ENCODE results near the gene HBEGF. TPM values are rescaled to one million over a fixed set of nuclear protein-coding genes. Genes with fewer than 3 reads are reported as not detected.

The HBEGF gene
- 2.4 and 3.5 TPM in 2 replicates for total RNA-seq

GRCh38 chr5:140346348-140347221, at the start of gene HBEGF:
HBEGF (minus strand) TSS chr5:140346603; CDS start chr5:140346328, 275 bp downstream.

GRCh38 chr5:140360101-140360500, 13.7 kb upstream of the HBEGF start, which contains the start of gene SLC4A9:
SLC4A9 (plus strand) TSS chr5:140360194; CDS start chr5:140360237, 43 bp downstream.

GRCh38 chr5:140302786-140303639, 43.4 kb downstream of the HBEGF start, which contains the start of gene PFDN1:
PFDN1 (minus strand) TSS chr5:140303101; CDS start chr5:140303073, 28 bp downstream.

Other genes with a start within 250 kb of the HBEGF start
- gene PURA, start 232.5 kb downstream of the HBEGF start, total RNA-seq, result 1.7 and 1.8 TPM in 2 replicates
- 0.45 and 0.50 TPM in 2 replicates for gene IGIP, start 220.7 kb downstream of the HBEGF start, total RNA-seq
- 12.3 and 18.7 TPM in 2 replicates for gene CYSTM1, start 171.4 kb downstream of the HBEGF start, total RNA-seq
- gene PFDN1, start 43.5 kb downstream of the HBEGF start, total RNA-seq, result 79.7 and 99.0 TPM in 2 replicates
- not detected in 2 replicates for gene SLC4A9, start 13.6 kb upstream of the HBEGF start, total RNA-seq
- 22.5 and 23.8 TPM in 2 replicates for gene ANKHD1, start 55.2 kb upstream of the HBEGF start, total RNA-seq
- 1.7 and 3.9 TPM in 2 replicates for gene EIF4EBP3, start 201.1 kb upstream of the HBEGF start, total RNA-seq
- 50.7 and 58.3 TPM in 2 replicates for gene SRA1, start 210.9 kb upstream of the HBEGF start, total RNA-seq
- gene APBB3, start 218.0 kb upstream of the HBEGF start, total RNA-seq, result 8.2 and 10.9 TPM in 2 replicates
- gene SLC35A4, start 218.2 kb upstream of the HBEGF start, total RNA-seq, result 34.9 and 38.8 TPM in 2 replicates